Measurements from ENCODE around the gene GLDC.

DNA sequence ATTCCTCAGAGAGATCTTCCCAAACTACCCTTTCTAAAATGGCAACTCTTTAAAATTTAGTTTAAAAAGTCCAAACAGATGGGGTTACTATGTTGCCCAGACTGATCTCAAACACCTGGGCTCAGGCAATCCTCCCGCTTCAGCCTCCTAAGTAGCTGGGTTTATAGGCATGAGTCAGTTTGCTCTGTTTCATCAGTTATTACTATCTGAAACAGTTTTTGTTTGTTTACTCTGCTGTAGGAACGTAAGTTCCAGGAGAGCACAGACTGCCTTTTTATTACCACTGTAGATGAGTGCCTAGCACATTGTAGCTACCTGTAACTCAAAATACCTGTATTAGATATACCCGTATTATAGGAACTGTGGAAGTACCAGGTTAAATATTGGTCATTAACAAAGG is 143.1 kb downstream of the GLDC start:
- TF ChIP-seq, protein P1, sequence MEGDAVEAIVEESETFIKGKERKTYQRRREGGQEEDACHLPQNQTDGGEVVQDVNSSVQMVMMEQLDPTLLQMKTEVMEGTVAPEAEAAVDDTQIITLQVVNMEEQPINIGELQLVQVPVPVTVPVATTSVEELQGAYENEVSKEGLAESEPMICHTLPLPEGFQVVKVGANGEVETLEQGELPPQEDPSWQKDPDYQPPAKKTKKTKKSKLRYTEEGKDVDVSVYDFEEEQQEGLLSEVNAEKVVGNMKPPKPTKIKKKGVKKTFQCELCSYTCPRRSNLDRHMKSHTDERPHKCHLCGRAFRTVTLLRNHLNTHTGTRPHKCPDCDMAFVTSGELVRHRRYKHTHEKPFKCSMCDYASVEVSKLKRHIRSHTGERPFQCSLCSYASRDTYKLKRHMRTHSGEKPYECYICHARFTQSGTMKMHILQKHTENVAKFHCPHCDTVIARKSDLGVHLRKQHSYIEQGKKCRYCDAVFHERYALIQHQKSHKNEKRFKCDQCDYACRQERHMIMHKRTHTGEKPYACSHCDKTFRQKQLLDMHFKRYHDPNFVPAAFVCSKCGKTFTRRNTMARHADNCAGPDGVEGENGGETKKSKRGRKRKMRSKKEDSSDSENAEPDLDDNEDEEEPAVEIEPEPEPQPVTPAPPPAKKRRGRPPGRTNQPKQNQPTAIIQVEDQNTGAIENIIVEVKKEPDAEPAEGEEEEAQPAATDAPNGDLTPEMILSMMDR (IDR thresholded peaks at IDR 0.05), result no peak
- no peak for TF ChIP-seq POLR2A (IDR thresholded peaks at IDR 0.05)

All from body of pancreas (tissue), 4 donors.